NCI-H2227 (cell line): ENCODE data around the gene MYCBP2.
A peak's percentile ranks its signal among the peaks of the same experiment; 100 is the strongest.
"Not testable (repeated sequence)": the region's sequence is repeated elsewhere in the genome, so short reads cannot be mapped to it uniquely, and the experiment has no call there.

ENCODE experiments used
- DNase-seq: peaks from one replicate; lab custom pipeline; 2025; ENCODE audit not compliant: unreplicated experiment; lab: John Stamatoyannopoulos, UW

MYCBP2 gene

DNA sequence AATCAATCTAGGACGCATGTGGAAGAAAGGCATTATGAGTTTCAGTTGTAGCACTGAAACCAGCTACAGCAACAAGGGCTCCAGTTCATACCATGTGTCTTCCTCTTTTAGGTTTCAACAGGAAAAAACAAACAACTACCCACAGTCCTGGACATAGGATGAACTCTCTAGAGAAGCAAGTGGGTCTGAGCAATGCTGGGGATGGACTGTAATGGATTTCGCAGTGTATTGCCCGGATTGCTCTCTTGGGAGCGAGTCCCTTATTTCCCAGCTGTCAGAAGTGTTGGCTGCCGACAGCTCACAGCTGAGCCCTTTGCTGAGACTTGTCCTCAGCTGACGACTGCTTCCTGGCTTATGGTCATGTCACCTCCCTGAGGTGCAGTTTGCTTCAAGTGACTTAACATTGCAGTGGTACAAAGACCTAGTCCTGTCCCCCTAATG, 12.1 kb upstream of the MYCBP2 start:
- DNase-seq, result no peak

DNA sequence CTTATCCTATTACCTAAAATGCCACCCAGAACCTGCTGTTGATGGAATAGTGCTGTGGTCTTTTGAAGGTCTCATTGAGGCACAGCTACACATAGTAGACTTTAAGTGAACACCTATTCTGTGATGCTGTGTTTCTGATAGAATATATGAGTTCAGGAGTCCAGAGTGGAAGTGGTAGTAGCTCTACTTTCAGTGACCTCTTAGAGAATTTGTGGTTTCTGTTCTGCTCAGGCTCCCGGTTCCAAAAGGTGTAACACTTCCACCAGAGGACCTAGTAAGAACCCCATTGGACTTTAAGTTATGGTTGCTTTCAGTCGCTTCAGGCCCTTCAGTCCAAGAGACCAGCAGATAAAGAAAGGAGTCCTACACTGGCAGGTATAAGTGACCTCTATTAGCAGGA, 11.4 kb upstream of the MYCBP2 start:
- no peak for DNase-seq

DNA sequence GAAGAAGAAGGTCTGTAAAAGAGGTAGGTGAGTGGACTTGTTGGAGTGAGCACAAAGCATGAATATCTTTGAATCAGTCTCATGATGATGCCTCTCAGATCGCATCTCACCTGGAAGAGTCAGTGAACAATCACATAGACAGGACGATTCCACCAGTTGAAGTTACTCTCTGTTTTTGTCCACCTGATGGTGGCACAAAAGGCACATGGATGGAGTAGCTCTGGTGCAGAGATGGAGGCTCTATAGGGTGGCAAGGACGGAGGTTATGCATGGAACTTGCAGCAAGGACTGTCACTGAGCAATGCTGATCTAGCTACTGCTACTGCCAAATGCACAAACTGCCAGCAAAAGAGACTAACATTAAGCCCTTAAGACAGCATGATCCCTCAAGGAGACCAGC, 10.3 kb upstream of the MYCBP2 start:
- no peak for DNase-seq

DNA sequence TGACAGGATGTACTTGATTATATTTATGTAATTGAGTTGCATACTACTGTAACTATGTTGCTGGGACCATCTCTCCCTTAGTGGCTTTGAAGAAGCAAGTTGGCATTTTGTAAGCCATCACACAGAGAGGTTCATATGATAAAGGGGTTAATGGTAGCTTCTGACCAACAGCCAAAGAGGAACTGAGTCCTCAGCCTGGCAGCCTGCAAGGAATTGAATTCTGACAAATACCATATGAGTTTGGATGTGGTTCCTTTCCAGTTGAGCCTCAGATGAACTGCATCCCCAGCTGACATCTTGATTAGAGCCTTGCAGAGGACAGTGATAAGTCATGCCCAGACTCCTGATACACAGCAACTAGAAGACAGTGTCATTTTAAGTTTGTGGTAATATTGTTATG, 8.6 kb upstream of the MYCBP2 start:
- no peak for DNase-seq

DNA sequence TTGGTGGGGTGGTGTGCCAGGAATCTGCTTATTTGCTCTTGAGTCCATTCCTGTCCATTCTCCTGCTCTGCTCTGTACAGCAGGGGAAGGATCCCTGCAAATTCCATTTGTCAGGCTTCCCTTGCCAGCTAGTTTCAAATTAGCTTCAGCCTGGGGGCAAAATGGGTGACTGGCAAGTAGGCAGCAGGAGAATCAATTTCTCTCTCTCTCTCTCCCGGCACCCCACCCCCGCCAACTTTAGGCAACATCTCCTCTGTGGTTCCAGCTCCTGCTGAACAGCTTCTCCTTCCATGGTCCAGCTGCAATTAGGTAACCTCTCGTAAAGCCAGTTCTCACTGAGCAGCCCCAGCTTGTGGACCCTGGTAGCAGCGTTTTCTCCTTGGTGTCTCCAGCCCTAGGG, 6.7 kb upstream of the MYCBP2 start:
- no peak for DNase-seq

DNA sequence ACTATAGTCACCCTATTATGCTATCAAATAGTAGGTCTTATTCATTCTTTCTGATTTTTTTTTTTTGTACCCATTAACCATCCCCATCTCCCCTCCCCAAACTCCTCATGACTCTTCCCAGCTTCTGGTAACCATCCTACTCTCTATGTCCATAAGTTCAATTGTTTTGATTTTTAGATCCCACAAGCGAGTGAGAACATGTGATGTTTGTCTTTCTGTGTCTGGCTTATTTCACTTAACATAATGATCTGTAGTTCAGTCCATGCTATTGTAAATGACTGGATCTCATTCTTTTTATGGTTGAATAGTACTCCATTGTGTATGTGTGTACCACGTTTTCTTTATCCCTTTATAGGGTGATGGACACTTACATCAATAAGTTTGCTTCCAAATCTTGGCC, 4.5 kb upstream of the MYCBP2 start:
- DNase-seq, result no peak

DNA sequence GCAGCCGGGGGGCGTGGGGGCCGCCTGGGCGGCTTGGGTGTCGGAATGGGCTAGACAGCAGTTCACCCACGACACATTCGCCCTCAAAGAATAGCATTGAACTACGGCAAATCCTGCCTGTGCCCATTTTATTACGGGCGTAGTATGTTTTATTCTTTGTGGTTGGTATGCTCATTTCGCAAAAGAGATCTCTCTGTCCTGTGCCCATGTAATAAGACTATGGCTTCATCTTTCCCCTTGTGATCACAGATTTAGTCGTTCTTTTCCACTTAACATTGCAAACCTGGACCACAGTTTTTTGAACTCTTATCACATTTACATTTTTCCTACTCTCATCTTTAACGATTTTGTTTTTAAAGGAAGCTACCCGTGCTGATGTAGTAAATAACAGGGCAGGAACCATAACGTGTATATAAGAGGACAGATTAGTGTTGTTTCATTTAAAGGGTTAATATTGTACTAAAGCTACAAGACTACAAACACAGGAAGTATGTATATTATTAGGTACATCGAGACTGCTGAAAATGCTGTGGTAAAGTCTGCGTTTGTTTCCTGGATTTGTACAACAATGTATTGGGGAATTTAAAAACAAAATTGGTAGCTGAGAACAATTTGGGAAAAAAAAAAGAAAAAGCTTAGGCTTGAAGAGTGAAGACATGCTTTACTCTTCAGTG, 3.2 kb upstream of the MYCBP2 start:
- DNase-seq, result no peak

DNA sequence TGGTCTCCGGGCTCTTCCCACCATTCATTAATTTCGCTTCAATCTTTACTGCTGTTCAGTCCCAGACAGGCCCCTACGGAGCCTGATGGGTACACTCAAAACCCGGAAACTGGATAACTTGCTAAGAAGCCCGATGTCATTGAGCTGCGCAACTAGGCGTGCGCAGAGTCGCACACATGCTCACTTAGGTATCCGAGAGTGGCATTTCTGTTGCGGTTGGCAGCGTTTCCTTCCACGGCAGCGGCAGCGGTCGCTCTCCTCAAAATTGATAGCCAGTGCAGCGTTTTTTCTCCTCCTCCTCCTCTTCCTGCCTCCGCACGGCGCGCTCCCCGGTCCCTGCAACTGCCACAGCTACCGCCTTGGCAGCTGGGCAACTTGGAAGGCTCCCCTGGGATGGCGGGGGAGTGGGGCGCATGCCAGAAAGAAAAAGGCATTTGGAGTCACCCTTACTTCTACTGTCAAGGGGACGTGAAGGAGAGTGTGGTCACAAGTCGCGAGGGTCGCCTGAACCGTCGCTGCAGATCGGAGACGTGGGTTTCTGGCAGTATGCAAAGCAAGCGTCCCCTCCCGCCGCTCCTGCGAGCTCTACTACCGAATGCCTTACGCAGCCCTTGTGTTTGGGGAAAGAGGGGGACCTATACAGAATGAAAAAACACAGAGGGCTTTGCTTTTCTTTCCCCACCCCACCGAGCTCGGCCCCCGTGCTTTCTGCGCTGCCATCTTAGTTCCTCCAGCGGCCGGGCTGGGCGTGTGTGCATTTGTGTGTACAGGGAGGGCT, 2.4 kb upstream of the MYCBP2 start:
- DNase-seq, result peak; percentile 87

DNA sequence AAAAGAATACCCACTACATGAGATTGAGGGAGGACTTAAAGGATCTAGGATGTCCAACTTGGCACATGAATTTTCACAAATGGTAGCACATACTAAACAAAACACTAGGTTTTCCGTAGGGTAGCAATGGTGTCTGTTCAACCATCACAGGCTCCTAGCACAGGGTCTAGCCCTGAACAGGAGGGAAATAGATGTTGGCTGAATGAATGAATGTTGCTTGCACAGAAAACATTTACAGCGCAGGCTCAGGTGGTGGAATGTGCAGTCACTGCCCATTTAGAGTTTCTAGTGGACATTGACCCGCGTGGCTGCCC, 1.9 kb upstream of the MYCBP2 start:
- DNase-seq, result no peak

DNA sequence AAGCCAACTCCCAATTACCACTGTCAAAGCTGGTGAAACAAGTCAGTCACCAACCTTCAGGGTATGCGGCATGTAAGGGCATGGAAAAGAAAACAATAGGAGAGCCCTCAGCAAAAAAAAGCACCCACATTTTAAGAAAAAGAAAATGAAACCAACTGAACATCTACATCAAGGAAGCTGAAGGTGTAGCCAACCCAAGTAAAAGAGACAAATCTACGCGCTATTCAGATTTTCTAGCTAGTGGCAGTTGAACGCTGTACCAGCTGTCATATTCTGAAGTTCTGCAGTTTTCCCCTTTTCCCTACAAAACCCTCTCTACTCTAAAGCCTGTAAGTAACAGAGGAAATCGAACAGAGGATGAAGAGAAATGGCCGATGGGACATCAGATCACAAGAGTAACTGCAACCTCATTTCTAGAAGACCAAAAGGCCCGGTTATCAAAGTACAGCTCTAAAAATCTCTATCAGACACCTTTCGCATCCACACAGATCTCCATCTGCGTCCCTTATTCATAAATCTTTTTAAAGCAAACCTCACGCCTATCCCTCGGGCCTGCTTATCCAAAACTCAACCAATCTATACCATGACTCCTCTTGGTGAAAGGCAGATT, 1.4 kb downstream of the MYCBP2 start:
- DNase-seq, result no peak

DNA sequence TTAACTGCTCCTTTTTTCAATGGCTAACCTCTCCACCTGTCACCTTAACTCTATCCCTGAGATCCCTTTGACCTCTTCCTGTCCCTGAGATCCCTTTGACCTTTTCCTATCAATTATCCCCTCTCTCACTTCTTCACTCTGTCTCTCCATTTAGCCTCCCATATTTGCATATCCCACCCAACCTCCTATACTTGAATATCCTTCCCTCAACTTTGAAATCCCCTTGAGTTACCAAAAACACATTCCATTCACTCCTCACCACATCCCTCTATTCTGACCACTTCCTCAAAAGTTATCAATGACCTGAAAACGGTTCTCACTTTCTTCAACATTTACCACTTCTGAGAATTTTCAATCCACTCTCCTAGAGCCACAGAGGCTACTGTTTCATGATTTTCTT, 3.0 kb downstream of the MYCBP2 start:
- no peak for DNase-seq

DNA sequence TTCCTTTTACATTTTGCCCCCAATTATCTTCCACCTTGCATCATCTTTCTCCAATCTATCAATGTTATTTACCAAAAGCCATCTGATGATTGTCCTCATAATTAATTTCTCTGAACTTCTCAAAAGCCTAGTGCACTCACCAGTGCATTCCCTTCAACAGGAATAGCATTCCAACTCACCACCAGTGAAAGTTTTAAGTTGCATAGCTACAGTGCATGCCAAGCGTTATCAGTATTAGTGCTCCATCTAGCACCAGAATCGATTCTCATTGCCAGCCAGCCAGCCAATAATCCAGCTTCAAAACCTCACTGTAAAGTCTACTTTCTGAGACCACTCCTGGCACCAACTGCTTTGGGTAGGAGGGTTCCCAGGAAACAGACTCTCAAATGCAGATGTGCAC, 7.4 kb downstream of the MYCBP2 start:
- no peak for DNase-seq

DNA sequence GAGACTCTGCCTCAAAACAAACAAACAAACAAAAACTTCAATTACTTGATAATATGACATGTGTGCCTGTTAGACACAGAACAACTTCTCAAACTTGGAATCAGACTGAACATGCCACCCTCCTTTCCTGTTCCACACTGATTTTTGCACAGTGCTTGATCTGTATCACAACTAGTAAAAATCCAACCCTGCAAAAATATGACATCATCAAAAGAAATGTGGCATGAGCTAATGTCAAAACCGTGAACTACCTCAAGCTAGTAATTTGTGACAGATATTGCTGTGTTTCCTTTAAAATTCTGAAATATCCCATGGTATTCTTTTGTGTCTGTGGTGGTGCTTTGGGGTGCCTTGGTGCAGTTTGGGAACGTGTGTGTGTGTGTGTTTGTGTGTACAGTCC, 8.2 kb downstream of the MYCBP2 start:
- no peak for DNase-seq

DNA sequence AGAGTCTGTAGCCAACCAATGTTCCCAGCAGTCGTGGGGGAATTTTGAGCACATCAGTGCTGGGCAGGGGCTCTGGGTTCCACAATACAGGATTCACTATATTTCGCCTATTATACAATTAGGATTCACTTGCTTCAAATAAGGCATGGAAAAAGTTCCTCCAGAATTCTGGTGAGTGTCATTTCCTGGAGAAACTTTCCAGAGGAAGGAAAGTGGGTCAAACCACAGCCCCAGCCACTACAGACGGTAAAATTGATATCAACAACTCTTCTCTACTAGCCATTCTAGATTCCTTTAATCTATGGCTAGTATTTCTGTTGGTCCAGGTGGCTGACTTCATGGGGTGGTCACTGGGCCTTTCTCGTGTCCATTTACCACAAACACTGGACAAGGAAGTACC, 10.5 kb downstream of the MYCBP2 start:
- no peak for DNase-seq

DNA sequence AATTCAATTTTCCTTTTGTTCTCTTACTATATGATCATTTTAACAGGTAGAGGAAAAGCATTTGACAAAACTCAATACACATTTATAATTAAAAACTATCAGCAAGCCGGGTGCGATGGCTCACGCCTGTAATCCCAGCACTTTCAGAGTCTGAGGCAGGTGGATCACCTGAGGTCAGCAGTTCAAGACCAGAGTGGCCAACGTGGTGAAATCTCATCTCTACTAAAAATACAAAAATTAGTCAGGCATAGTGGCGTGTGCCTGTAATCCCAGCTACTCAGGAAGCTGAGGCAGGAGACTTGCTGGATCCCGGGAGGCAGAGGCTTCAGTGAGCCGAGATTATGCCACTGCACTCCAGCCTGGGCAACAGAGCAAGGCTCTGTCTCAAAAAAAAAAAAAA, 11.4 kb downstream of the MYCBP2 start:
- DNase-seq, result not testable (repeated sequence)

DNA sequence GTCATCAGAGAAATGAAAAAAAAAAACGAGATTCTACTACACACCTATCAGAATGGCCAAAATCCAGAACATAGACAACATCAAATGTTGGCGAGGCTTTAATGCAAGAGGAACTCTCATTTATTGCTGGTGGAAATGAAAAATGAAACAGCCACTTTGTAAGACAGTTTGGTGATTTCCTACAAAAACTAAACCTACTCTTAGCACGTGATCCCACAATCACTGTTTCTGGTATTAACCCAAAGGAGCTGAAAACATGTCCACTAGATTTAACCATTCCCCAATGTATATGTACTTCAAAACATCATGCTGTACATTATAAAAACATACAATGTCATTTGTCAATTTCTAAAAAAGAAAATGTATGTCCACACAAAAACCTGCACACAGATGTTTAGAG, 13.0 kb downstream of the MYCBP2 start:
- DNase-seq, result no peak

DNA sequence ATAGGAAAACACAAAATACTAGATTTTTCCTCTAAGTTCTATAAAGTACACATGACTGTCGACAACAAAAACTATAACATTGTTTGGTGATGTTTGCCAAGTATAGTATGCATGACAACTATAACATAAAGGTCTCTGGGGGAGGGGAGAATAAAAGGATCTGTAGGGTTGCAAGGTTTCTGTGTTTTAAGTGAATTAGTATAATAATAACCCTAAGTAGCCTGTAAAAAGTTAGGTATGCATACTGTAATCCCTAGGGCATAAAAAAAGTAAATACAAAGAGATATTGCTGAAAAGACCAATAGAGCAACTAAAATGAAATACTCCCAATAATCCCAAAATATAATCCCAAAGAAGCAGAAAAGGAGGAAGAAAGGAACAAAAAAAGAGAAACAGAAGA, 14.6 kb downstream of the MYCBP2 start:
- DNase-seq, result no peak

DNA sequence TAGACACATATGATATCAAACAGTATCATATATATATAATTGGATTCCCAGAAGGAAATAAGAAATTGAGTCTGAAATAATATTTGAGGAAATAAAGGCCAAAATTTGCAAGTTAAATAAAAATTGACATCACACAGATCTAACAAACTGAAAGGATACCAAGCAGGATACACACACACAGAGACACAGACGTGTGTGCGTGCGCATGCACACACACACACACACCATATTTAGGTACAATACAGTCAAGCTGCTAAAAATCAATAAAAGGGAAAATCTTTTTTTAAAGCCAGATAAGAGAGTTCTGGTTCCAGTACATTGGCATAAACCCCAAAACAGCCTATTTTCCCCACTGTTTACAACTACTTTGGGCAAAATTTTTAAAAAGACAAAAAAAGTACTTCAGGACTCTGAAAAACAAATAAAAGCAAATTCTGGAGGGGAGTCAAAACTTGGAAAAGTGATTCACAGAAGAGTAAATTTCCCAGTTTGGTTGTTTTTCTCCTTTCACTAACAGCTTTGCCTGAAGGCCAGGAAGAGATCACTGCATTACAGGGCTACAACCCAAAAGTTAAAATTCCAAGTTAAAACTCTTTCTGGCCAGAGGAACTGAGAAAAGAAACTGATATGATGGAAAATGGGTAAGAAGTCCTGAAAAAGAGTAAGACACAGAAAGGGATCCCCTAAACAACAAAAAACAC, 16.2 kb downstream of the MYCBP2 start:
- DNase-seq, result no peak

DNA sequence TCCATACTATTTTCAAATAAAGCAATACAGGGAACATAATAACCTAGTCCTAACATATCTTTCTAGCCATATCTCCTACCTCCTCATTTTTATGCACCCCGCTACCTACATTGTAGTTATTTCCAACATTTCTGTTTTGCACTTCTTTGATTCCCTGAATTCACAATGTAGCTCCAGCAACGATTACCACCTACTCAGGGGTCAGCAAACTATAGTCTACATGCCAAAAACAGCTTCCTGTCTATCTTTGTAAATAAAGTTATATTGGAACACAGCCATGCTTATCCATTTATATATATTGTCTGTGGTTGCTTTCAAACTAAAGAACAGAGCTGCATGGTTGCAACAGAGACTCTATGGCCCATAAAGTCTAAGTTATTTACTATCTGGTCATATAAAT, 16.7 kb downstream of the MYCBP2 start:
- no peak for DNase-seq

DNA sequence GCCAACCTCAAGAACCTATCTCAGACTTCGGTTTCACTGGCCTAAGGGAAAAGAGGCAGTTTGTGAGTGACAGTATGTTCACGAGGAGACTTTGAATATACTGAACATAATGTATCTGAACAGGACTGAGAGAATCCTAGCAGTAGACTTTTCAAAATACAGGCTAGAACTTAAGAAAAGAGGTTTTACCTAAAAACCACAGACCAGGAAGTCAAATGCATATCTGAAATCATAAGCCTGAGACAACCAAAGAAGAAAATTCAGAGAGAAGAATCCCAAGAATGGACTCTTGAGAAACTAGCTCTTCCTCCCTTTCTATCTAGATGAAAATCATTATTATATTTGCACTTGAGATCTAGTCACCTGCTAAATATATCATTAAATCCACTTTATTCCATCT, 17.6 kb downstream of the MYCBP2 start:
- DNase-seq, result no peak

DNA sequence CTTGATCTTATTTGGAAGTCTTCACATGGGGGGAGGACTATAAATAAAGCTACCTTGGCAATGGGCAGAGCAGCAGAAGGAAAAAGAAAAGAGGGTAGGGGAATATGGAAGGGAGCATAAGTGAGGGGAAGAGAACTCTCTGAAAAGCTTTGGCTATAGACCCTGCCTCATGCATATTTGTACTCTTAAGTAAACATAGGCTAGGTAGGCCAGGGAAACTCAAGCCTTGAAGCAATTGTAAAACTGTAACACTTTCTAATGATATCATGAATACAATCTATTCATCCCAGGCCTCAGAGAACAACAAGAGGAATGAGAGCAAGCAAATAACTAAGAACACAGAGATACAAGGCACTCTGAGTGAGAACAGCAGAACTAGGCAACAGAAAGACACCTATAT, 20.4 kb downstream of the MYCBP2 start:
- DNase-seq, result no peak

DNA sequence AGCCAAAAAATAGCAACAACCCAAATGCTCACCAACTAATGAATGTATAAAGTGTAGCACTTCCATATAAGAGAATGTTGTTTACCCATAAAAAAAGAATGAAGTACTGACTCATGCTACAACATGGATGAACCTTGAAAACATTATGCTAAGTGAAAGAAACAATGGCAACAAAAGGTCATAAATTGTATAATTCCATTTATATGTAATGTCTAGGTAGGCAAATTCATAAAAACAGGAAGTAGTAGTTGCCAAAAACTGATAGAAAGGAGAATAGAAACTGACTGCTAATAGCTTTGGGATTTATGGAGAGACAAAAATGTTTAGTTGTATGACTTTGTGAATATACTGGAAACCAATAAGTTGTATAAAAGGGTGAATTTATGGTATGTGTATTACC, 21.6 kb downstream of the MYCBP2 start:
- DNase-seq, result no peak
